ENCODE results near the gene ANAPC2.

ANAPC2 gene

DNA sequence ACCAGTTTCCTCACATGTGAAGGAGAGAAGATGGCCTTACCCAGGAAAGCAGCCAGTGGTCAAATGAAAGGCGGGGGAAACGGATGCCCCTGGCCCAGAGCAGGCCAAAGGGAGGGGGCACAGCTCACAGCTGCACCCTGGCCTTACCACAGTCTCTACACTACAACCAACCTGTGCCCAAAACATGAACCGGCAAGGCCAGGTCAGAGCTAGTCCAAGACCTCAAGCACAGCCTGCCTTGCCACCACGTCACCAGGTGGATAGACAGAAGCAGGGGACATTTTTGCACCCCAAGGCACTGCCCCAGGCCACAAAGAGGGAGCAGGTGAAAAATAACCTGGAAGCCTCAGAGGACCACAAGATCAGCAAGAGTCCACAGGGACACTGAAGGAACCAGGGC, 44.9 kb downstream of the ANAPC2 start:
- 0 out of 2 replicates have a peak, but pooled peaks cover 19% of the 10 kb centered on the region for H3K27me3 ChIP-seq (ENCODE audit: low read depth, low read length)

DNA sequence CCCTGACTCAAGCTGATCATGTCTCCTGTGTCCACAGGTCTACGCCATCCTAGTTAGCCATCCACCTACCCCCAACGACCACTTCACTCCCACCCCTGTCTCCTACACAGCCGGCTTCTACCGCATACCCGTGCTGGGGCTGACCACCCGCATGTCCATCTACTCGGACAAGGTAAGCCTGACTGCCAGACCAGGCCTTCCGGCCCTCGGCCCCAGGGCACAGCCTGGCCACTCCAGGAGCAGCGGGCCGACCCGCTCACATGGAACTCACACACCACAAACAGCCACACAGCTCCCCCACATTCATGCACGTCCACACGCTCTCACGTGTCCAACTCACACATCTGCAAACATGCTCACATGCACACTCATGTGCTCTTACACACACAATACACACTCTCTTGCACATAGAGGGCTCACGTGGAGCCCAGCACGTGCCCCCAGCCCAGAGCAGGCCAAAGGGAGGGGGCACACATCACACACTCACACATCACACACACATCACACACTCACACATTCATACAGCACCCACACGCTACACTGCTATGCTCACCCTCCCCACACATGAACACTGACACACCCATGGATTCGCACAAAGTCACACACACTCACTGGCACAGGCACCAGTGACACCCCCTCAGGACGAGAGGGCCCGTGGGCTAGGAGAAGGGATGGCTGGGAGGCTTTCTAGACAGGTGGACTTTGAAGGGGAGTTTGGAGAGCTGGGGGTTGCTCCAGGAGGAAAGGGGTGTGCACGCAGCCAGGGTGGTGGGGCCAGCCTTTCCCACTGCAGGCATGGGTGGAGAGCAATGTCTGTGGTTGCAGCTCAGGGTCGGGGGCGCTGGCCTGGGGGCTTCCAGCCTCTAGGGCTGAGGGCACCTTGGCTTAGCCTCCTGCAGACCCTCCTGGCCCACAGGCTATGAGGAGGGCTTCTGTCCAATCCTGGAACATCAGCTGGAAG, 46.1 kb downstream of the ANAPC2 start:
- Histone ChIP-seq H3K27me3 (ENCODE audit: low read depth, low read length) (0 out of 2 replicates have a peak, but pooled peaks cover 19% of the 10 kb centered on the region), H4K20me1 (ENCODE audit: insufficient read depth, low read length) (no peaks in the 10 kb centered on the region), H3K9ac (ENCODE audit: low read length) (no peak overlapping the region), H3K4me3 (ENCODE audit: low read length) (no peak overlapping the region), H2AFZ (ENCODE audit: low read depth, low read length) (no peak overlapping the region), H3K9me3 (ENCODE audit: insufficient read depth, low read length) (no peaks in the 10 kb centered on the region), H3K4me1 (ENCODE audit: low read length) (no peaks in the 10 kb centered on the region), H3K36me3 (replicated peaks; ENCODE audit: low read depth, low read length) (no peaks in the 10 kb centered on the region), H3K79me2 (ENCODE audit: low read length) (no peaks in the 10 kb centered on the region), H3K27ac (ENCODE audit: low read length) (no peak overlapping the region), H3K4me2 (ENCODE audit: low read length) (no peak overlapping the region)
- TF ChIP-seq, protein P1, sequence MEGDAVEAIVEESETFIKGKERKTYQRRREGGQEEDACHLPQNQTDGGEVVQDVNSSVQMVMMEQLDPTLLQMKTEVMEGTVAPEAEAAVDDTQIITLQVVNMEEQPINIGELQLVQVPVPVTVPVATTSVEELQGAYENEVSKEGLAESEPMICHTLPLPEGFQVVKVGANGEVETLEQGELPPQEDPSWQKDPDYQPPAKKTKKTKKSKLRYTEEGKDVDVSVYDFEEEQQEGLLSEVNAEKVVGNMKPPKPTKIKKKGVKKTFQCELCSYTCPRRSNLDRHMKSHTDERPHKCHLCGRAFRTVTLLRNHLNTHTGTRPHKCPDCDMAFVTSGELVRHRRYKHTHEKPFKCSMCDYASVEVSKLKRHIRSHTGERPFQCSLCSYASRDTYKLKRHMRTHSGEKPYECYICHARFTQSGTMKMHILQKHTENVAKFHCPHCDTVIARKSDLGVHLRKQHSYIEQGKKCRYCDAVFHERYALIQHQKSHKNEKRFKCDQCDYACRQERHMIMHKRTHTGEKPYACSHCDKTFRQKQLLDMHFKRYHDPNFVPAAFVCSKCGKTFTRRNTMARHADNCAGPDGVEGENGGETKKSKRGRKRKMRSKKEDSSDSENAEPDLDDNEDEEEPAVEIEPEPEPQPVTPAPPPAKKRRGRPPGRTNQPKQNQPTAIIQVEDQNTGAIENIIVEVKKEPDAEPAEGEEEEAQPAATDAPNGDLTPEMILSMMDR (IDR thresholded peaks at IDR 0.05; ENCODE audit: low read depth, low read length), result no peak
- no peak for TF ChIP-seq EZH2phosphoT487 (IDR thresholded peaks at IDR 0.05; ENCODE audit: low read depth)

More for the DNA sequence above, 44.9 kb downstream of the ANAPC2 start:
- Histone ChIP-seq H3K4me1 (ENCODE audit: low read length) (no peaks in the 10 kb centered on the region), H3K9ac (ENCODE audit: low read length) (no peak overlapping the region), H3K4me3 (ENCODE audit: low read length) (no peak overlapping the region), H4K20me1 (ENCODE audit: insufficient read depth, low read length) (no peaks in the 10 kb centered on the region), H3K36me3 (replicated peaks; ENCODE audit: low read depth, low read length) (no peaks in the 10 kb centered on the region), H2AFZ (ENCODE audit: low read depth, low read length) (no peak overlapping the region), H3K4me2 (ENCODE audit: low read length) (no peak overlapping the region), H3K9me3 (ENCODE audit: insufficient read depth, low read length) (no peaks in the 10 kb centered on the region), H3K79me2 (ENCODE audit: low read length) (no peaks in the 10 kb centered on the region), H3K27ac (ENCODE audit: low read length) (no peak overlapping the region)
- TF ChIP-seq, protein P1 (IDR thresholded peaks at IDR 0.05; ENCODE audit: low read depth, low read length), result no peak
- no peak for TF ChIP-seq EZH2phosphoT487 (IDR thresholded peaks at IDR 0.05; ENCODE audit: low read depth)

DNA sequence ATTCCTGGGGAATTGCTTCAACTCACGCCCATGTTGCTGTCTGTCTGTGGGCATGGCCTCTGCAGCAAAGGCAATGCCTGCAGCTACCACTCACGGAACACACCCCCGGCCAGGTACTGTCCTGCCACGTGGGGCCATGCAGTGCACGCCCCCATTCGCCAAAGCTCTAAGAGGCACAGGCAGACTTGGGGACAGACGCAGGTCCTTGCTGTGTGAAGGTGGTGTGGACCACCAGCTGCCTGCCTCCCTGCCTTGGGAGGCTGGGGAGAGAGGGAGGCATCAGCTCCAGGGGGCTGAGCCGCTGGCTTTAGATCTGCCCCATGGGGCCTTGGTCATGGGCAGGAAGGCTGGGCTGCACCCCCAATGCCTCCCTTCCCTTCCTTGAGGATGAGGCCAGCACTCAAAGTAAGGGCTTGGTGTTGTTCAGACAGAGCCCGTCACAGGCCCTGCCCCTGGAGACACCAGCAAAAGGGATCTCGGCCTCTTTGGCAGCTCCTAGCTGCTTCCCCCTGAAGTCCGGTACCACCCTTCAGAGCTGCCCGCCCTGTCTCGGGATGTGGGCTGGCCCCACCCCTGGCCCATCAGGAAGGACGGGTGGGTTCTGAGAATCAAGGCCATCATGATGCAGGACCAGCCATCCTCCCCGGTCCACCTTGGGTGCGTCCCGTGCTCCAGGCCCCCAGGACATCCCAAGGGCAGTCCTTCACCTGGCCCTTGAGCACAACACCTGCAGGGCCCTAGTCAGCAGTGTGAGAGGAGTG, 47.1 kb downstream of the ANAPC2 start:
- Histone ChIP-seq H3K79me2 (ENCODE audit: low read length) (no peaks in the 10 kb centered on the region), H4K20me1 (ENCODE audit: insufficient read depth, low read length) (no peaks in the 10 kb centered on the region), H3K36me3 (replicated peaks; ENCODE audit: low read depth, low read length) (no peaks in the 10 kb centered on the region), H3K27me3 (ENCODE audit: low read depth, low read length) (0 out of 2 replicates have a peak, but pooled peaks cover 19% of the 10 kb centered on the region), H3K4me3 (ENCODE audit: low read length) (no peak overlapping the region), H3K9ac (ENCODE audit: low read length) (no peak overlapping the region), H3K4me2 (ENCODE audit: low read length) (no peak overlapping the region), H3K9me3 (ENCODE audit: insufficient read depth, low read length) (no peaks in the 10 kb centered on the region), H3K27ac (ENCODE audit: low read length) (no peak overlapping the region), H3K4me1 (ENCODE audit: low read length) (no peaks in the 10 kb centered on the region), H2AFZ (ENCODE audit: low read depth, low read length) (no peak overlapping the region)
- TF ChIP-seq, protein P1 (IDR thresholded peaks at IDR 0.05; ENCODE audit: low read depth, low read length), result no peak
- no peak for TF ChIP-seq EZH2phosphoT487 (IDR thresholded peaks at IDR 0.05; ENCODE audit: low read depth)

Data from OCI-LY3 (cell line).